ENCODE data around the gene NDUFS1. TPM values are rescaled to one million over a fixed set of nuclear protein-coding genes. Genes with fewer than 3 reads are reported as not detected.
"Not testable (repeated sequence)": the region's sequence is repeated elsewhere in the genome, so short reads cannot be mapped to it uniquely, and the experiment has no call there.

NDUFS1 gene
- total and polyA plus RNA-seq, 3 donors from 2014 or later, result 73.1 to 86.8 (median 75.8) TPM

DNA sequence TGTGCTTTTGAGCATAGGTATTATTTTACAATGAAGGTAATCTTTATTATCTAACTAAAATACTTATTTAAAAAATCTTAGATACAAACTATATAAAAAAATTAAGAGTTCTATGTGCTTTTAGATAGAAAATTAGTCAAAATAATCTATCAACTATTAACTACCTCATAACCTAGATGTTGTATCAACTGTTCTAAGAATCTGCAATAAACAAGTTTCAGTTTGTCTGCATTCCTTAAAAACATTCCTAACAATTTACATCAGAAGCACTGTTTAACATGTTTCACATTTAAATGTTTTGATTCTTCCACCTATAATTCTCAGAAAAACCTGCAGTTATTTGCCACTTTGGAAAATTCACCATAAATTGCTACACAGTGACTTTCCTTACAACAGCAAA, 33.3 kb downstream of the NDUFS1 start:
- Histone ChIP-seq H3K36me3 (ENCODE audit: low read depth, missing control alignments) (no peaks in the 10 kb centered on the region), H3K27ac (no peak overlapping the region), H3K9me3 (no peaks in the 10 kb centered on the region), H3K4me3 (no peak overlapping the region), H3K27me3 (no peaks in the 10 kb centered on the region), H3K4me1 (no peaks in the 10 kb centered on the region)
- TF ChIP-seq POLR2A (IDR thresholded peaks at IDR 0.05), result no peak
- TF ChIP-seq, protein P1, sequence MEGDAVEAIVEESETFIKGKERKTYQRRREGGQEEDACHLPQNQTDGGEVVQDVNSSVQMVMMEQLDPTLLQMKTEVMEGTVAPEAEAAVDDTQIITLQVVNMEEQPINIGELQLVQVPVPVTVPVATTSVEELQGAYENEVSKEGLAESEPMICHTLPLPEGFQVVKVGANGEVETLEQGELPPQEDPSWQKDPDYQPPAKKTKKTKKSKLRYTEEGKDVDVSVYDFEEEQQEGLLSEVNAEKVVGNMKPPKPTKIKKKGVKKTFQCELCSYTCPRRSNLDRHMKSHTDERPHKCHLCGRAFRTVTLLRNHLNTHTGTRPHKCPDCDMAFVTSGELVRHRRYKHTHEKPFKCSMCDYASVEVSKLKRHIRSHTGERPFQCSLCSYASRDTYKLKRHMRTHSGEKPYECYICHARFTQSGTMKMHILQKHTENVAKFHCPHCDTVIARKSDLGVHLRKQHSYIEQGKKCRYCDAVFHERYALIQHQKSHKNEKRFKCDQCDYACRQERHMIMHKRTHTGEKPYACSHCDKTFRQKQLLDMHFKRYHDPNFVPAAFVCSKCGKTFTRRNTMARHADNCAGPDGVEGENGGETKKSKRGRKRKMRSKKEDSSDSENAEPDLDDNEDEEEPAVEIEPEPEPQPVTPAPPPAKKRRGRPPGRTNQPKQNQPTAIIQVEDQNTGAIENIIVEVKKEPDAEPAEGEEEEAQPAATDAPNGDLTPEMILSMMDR (IDR thresholded peaks at IDR 0.05), result no peak
- no peak for DNase-seq
- intact Hi-C loops (cut with DNase I; ENCODE audit: low total_unique reads), result no loop called here

DNA sequence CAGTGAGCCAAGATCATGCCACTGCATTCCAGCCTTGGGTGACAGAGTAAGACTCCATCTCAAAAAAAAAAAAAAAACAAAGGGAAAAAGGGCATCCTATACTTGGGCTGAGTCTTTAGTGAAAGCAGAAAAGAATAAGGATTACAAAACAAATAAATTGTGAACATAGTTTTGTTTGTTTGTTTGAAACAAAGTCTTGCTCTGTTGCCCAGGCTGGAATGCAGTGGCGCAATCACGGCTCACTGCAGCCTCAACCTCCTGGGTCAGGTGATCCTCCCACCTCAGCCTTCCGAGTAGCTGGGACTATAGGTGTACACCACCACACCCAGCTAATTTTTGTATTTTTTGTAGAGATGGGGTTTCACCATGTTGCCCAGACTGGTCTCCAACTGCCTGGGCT, 36.7 kb downstream of the NDUFS1 start:
- H3K4me1 ChIP-seq; H3K27ac ChIP-seq; H3K36me3 ChIP-seq (ENCODE audit: low read depth, missing control alignments); DNase-seq; H3K27me3 ChIP-seq; H3K4me3 ChIP-seq; intact Hi-C loops (cut with DNase I; ENCODE audit: low total_unique reads); H3K9me3 ChIP-seq: not testable (repeated sequence)
- 87 to 95% methylated on average over 3 of the region's 3 CpGs for WGBS, 2 donors

DNA sequence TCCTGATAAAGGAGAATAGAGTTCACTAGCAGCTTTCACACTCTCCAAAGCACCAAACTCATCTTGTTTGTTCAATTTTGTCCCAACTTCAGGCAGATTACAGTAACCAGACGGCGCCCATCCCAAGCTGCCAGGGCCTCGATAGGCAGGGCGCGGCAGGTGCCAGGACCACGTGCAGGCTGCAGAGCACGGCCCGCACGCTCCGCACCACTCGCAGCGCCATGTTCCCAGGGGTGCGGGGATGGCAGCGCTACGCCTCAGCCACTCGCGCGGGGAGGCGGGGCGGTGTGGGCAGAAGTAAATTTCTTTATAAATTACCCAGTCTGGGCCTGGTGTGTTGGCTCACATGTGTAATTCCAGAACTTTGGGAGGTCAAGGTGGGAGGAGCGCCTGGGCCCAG, 43.0 kb downstream of the NDUFS1 start:
- intact Hi-C loops (cut with DNase I; ENCODE audit: low total_unique reads), result no loop called here
- Histone ChIP-seq H3K27me3 (no peaks in the 10 kb centered on the region), H3K9me3 (no peaks in the 10 kb centered on the region), H3K27ac (no peak overlapping the region), H3K4me3 (no peak overlapping the region), H3K36me3 (ENCODE audit: low read depth, missing control alignments) (no peaks in the 10 kb centered on the region), H3K4me1 (no peaks in the 10 kb centered on the region)
- TF ChIP-seq, protein P1 (IDR thresholded peaks at IDR 0.05), result no peak
- no peak for TF ChIP-seq POLR2A (IDR thresholded peaks at IDR 0.05)
- 90 to 91% methylated on average over 18 to 21 of the region's 21 CpGs for WGBS, 2 donors
- DNase-seq, result no peak

DNA sequence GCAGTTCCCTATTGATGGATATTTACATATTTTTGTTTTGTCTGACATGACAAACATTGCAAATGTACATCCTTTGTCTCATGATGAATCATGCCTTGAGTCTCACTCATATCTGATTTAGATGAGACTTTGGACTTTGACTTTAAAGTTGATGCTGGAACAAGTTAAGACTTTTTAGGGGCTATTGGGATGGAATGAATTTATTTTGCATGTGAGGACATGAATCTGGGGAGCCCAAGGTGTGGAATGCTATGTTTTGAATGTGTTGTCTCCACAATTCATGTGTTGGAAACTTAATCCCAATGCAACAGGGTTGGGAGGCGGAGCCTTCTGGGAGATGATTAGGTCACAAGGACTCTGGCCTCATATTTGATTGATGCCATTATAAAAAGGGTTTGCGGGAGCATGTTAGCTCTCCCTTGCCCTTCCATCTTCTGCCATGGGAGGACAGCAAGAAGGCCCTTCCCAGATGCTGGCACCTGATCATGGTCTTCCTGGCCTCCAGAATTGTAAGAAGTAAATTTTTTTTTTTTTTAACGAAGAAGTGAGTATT, 44.1 kb downstream of the NDUFS1 start:
- TF ChIP-seq, protein P1 (IDR thresholded peaks at IDR 0.05), result no peak
- TF ChIP-seq POLR2A (IDR thresholded peaks at IDR 0.05), result no peak
- H3K9me3 ChIP-seq, result no peaks in the 10 kb centered on the region
- intact Hi-C loops (cut with DNase I; ENCODE audit: low total_unique reads), result no loop called here
- H3K36me3 ChIP-seq (ENCODE audit: low read depth, missing control alignments), result no peaks in the 10 kb centered on the region
- no peak for DNase-seq
- no peak overlapping the region for H3K4me3 ChIP-seq
- H3K4me1 ChIP-seq, result no peaks in the 10 kb centered on the region
- H3K27ac ChIP-seq, result no peak overlapping the region
- no peaks in the 10 kb centered on the region for H3K27me3 ChIP-seq
- 88 to 92% methylated on average over 3 of the region's 3 CpGs for WGBS, 2 donors

DNA sequence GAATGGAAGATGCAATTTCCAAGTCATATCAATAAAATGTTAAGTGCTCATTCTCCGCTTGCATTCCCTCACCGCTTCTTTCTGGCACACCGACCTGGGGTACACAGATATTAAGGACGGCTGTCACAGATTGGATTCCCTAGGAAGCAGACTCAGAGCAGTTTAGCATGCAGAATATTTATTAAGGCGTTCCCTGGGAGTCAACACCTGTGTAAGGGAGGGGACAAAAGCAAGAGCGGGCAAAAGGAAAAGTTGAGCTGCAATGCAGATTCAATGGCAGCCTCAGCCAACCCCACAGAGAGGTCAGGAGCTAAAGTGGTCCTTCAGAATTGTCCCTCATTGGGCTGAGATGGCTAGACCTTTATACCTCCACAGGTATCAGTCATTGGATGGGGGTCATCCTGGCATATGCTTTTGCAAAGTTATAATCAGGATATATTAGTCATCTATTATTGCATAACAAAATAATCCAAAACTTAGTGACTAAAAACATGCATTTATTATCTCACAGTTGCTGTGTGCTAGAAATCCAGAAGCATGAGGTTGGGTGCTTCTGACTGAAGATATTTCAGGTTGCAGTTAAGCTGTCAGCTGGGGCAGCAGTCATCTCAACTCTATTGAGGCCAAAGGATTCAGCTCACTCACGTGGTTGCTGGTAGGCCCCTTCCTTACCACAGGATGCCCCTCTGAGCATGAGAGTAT, 46.2 kb downstream of the NDUFS1 start:
- WGBS, 2 donors, result 93% methylated on average over 7 of the region's 7 CpGs
- Histone ChIP-seq H3K4me3 (no peak overlapping the region), H3K4me1 (no peaks in the 10 kb centered on the region), H3K27ac (no peak overlapping the region), H3K9me3 (no peaks in the 10 kb centered on the region), H3K27me3 (no peaks in the 10 kb centered on the region), H3K36me3 (ENCODE audit: low read depth, missing control alignments) (no peaks in the 10 kb centered on the region)
- DNase-seq, result no peak
- no peak for TF ChIP-seq POLR2A (IDR thresholded peaks at IDR 0.05)
- TF ChIP-seq, protein P1 (IDR thresholded peaks at IDR 0.05), result no peak
- intact Hi-C loops (cut with DNase I; ENCODE audit: low total_unique reads), result no loop called here

Data from testis (tissue), 3 donors.